Fibroblast of skin of right biceps (primary cell): ENCODE data around the gene PYCR2.
"Not testable (repeated sequence)": the region's sequence is repeated elsewhere in the genome, so short reads cannot be mapped to it uniquely, and the experiment has no call there.

Experiments
- DNase-seq: peaks from one replicate; pipeline ENCODE4 v3.0.0-alpha.2; 2013

PYCR2 gene

GRCh38 chr1:225941942-225942222 lies 17.8 kb upstream of the PYCR2 start:
- no peak for DNase-seq

GRCh38 chr1:225941187-225941941 lies 17.3 kb upstream of the PYCR2 start, which contains the start of gene LEFTY2:
TSS of gene LEFTY2 (minus strand) at chr1:225941220. CDS start at chr1:225941140, 80 bp downstream.
- no peak for DNase-seq

GRCh38 chr1:225940385-225941151 lies 16.5 kb upstream of the PYCR2 start:
- no peak for DNase-seq

- DNase-seq, result not testable (repeated sequence)
Observed at GRCh38 chr1:225939939-225940310, 15.9 kb upstream of the PYCR2 start.

DNA sequence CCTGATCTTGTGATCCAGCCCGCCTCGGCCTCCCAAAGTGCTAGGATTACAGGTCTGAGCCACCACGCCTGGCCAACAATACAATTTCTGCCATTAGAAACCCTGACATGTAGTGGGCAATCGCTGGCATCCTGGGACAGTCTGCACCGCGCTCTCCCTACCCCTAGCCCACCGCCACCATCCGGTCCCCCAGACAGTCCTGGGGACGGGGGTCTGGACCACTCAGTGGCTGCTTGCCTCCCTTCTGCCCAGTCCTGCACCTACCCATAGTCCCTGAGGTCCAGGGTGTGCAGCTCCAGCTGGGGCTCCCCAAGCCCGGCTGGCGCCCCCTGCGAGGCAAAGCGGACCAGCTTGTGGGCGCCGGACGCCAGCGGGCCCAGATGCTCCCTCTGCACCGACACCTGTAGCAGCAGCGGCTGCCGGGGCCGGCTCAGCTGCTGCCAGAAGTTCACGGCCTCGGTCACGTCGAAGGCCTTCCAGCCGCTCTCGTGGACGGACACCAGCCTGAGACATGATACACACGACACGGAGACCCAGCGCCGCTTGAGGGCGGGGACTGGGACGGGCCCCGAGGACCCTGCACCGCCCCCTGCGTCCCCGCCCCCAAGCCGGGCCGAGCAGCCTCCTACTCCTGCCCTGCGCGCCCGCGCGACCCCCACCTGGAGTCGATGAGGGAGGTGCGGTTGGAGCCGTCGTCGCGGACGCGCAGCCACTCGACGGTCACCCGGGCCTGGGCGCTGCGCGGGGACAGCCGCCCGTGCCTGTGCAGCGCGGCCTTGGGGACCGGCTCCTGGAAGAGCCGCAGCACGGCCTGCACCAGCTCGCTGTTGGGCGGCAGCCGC lies 15.3 kb upstream of the PYCR2 start:
- DNase-seq, result not testable (repeated sequence)

GRCh38 chr1:225937048-225937968 lies 13.3 kb upstream of the PYCR2 start:
- DNase-seq, result no peak

DNA sequence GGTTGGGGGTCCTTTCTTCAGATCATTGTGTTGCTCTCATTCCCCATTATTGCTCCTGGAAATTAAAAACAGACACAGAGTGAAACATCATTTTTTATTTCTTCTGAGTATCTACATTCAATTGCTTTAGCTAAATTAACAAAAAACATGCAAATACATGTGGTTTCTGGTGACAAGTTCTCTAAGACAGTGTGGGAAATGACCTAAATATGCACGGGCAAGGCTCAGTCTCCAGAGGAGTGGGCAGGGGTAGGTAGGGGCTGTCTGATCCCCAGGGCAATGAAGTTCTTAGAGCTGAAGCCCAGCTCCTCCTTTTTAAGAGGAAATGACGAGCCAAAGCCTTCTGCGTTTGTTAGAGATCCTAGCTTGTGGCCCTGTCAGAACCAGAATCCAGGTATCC lies 12.5 kb upstream of the PYCR2 start:
- no peak for DNase-seq

DNA sequence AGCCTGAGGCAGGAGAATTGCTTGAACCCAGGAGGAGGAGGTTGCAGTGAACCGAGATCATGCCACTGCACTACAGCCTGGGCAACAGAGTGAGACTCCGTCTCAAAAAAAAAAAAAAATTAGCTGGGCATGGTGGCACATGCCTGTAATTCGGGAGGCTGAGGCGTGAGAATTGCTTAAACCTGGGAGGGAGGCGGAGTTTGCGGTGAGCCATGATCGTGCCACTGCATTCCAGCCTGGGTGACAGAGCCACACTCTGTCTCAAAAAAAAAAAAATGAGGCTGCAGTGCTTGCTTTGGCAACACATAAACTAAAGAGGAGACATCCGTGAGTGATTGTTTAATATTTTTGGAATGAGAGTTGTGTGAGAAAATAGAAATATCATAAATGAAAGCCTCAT lies 12.0 kb upstream of the PYCR2 start:
- DNase-seq, result peak; percentile 68

- no peak for DNase-seq
Observed at GRCh38 chr1:225934711-225935110, 10.7 kb upstream of the PYCR2 start.

DNA sequence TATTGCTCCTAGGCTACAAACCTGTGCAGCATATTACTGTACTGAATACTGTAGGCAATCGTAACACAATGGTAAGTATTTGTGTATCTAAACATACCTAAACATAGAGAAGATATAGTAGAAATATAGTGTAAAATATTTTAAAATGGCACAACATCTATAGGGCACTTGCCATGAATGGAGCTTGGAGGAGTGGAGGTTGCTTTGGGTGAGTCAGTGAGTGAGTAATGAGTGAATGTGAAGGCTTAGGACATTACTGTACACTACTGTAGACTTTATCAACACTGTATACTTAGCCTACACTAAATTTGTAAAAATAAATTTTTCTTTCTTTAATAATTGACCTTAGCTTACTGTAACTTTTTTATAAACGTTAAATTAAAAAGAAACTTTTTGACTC lies 9.0 kb upstream of the PYCR2 start:
- peak; percentile 76 for DNase-seq

DNA sequence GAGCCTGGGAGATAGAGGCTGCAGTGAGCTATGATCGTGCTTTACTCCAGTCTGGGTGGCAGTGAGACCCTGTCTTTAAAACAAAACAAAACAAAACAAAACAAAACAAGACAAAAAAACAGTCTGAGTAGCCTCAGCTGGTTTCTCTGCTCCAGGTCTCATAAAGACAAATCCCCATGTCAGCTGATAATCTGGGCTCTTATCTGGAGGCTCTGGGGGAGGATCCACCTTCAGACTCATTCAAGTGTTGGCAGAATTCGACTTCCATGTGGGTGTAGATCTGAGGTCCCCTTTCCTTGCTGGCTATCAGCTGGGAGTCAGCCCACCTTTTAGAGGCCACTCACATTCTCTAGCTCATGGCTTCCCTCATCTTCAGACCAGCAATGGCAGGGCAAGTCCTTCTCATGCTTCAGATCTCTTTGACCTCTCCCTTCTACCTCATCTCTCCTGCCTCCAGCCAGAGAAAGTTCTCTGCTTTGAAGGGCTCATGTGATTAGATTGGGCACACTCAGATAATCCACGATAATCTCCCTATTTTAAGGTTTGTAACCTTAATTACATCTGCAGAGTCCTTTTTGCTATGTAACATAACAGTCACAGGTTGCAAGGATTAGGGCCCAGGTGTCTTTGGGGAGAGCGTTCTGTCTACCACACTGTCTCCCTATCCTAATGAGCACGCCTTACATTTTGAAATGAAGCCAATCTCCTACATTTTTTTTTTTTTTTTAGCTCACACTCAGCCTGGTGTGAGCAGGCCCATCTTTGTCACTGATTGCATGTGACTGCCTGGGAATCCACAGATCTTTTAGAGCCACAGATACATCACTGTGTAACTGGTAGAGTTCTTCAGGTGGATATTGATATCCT lies 7.5 kb upstream of the PYCR2 start:
- DNase-seq, result no peak

GRCh38 chr1:225930566-225930965 lies 6.5 kb upstream of the PYCR2 start:
- DNase-seq, result no peak

- DNase-seq, result not testable (repeated sequence)
Observed at GRCh38 chr1:225929462-225929861, 5.4 kb upstream of the PYCR2 start.

DNA sequence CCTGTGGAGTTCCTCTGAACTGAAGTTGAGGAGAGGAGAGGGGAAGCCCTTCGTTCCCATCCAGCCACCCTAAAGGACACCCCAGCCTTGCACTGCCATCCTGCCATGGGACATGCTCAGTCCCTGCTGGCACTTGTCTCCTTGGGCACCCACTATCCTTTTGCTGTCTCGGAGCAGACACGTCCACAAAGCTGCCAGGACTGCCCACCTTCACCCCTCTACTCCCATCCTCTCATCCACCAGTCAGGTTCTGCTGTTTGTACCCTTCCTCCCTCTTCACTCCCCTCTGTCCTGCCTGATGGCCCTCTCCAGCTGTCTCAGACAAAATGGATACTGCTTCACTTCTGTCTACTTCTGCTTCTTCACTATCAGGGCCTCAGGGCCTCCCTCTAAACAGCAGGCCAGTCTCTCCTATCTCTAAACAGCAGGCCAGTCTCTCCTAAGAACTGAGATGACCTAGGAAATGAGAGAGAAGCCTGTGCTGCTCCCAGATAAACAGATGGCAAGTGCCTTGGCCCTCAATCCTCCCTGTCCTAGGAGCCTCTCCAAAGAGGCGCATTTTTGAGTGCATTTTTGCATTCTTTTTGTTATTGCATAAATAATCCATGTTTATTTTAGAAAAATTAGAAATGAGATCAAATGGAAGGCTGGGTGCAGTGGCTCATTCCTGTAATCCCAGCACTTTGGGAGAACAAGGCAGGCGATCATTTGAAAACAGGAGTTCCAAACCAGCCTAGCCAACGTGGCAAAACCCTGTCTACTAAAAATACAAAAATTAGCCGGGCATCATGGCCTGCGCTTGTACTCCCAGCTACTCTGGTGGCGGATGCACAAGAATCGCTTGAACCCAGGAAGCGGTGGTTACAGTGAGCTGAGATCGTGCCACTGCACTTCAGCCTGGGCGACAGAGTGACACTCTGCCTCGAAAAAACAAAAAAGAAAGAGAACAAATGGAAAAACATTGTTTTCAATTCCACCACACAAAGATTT lies 4.4 kb upstream of the PYCR2 start:
- DNase-seq, result no peak

- DNase-seq, result peak; percentile 31
Observed at GRCh38 chr1:225926551-225927113, 2.6 kb upstream of the PYCR2 start.

DNA sequence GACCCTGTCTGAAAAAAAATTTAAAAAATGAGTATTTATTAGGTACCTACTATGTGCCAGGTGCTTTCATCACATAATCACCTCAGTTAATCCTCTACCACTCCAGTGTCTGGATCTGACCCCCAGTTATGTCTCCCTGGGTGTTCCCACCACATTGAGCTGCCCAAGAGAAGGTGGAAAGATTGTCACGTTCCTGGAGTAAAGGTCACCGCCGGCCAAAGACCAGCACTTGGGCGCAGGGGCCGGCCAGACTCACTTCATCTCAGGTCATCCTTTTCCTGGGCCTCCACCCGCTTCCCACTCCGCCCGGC lies 714 bp downstream of the PYCR2 start:
- no peak for DNase-seq

GRCh38 chr1:225921734-225922709 lies 2.0 kb downstream of the PYCR2 start:
- DNase-seq, result no peak

DNA sequence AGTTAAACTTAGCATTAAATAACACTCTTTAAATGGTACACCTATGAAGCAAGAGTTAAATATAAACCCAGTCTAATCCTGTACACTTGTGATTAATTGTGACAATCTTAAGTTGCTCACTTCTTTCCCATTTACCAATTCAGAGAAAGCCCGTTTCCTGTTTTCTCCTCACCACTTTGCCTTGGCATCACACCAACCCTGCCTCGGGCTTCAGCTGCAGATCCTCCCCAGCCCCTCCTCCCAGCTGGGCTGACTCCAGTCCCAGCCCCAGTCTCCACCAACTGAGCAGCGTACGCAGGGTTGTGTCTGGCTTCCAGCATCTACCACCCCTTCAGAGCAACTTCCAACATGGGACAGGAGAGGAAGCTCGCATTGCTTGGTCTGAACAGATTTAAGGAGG lies 4.1 kb downstream of the PYCR2 start:
- DNase-seq, result peak; percentile 77

GRCh38 chr1:225918280-225918679 lies 5.8 kb downstream of the PYCR2 start:
- no peak for DNase-seq
